Measurements from ENCODE around the gene LAMC2.

GRCh38 chr1:183287191-183287675, 101.2 kb downstream of the LAMC2 start:
- TF ChIP-seq EGR1 (IDR thresholded peaks at IDR 0.05) (no peak), ZBTB7A (IDR thresholded peaks at IDR 0.05; ENCODE audit: low read depth) (no peak), MAX (IDR thresholded peaks at IDR 0.05) (no peak), TEAD4 (IDR thresholded peaks at IDR 0.05) (no peak), EP300 (IDR thresholded peaks at IDR 0.05; ENCODE audit: borderline replicate concordance) (no peak), TCF12 (IDR thresholded peaks at IDR 0.05; ENCODE audit: low read depth) (no peak), YY1 (IDR thresholded peaks at IDR 0.05; ENCODE audit: low read depth) (no peak), RAD21 (IDR thresholded peaks at IDR 0.05; ENCODE audit: low read depth) (no peak), FOXM1 (IDR thresholded peaks at IDR 0.05; ENCODE audit: borderline replicate concordance, low read depth) (no peak), TAF1 (IDR thresholded peaks at IDR 0.05; ENCODE audit: low read depth) (no peak), NFIC (IDR thresholded peaks at IDR 0.05) (no peak), CEBPB (IDR thresholded peaks at IDR 0.05) (no peak)
- TF ChIP-seq, protein P1, sequence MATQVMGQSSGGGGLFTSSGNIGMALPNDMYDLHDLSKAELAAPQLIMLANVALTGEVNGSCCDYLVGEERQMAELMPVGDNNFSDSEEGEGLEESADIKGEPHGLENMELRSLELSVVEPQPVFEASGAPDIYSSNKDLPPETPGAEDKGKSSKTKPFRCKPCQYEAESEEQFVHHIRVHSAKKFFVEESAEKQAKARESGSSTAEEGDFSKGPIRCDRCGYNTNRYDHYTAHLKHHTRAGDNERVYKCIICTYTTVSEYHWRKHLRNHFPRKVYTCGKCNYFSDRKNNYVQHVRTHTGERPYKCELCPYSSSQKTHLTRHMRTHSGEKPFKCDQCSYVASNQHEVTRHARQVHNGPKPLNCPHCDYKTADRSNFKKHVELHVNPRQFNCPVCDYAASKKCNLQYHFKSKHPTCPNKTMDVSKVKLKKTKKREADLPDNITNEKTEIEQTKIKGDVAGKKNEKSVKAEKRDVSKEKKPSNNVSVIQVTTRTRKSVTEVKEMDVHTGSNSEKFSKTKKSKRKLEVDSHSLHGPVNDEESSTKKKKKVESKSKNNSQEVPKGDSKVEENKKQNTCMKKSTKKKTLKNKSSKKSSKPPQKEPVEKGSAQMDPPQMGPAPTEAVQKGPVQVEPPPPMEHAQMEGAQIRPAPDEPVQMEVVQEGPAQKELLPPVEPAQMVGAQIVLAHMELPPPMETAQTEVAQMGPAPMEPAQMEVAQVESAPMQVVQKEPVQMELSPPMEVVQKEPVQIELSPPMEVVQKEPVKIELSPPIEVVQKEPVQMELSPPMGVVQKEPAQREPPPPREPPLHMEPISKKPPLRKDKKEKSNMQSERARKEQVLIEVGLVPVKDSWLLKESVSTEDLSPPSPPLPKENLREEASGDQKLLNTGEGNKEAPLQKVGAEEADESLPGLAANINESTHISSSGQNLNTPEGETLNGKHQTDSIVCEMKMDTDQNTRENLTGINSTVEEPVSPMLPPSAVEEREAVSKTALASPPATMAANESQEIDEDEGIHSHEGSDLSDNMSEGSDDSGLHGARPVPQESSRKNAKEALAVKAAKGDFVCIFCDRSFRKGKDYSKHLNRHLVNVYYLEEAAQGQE (IDR thresholded peaks at IDR 0.05; ENCODE audit: low read depth), result no peak
